ENCODE measurements around the gene ADAD2.

The ADAD2 gene

GRCh38 chr16:84169765-84170310, 21.1 kb upstream of the ADAD2 start:
- Histone ChIP-seq H3K9me3 (ENCODE audit: insufficient read depth, low read length, severe bottlenecking) (no peaks in the 10 kb centered on the region), H3K79me2 (ENCODE audit: insufficient read depth, low read length) (no peaks in the 10 kb centered on the region), H3K27ac (ENCODE audit: low read length) (no peak overlapping the region), H3K4me3 (ENCODE audit: low read depth in 1 of 2, low read length in 2 of 2) (no peak overlapping the region), H3K4me1 (ENCODE audit: insufficient read depth, low read length) (no peaks in the 10 kb centered on the region), H4K20me1 (ENCODE audit: insufficient read depth, low read length) (no peaks in the 10 kb centered on the region), H3K4me2 (ENCODE audit: insufficient read depth, low read length) (no peak overlapping the region), H2AFZ (ENCODE audit: low read depth, low read length) (no peak overlapping the region), H3K36me3 (ENCODE audit: insufficient read depth, low read length) (no peaks in the 10 kb centered on the region), H3K9ac (ENCODE audit: low read depth, low read length) (no peak overlapping the region), H3K27me3 (ENCODE audit: insufficient read depth, low read length, poor library complexity) (peaks cover 2% of the 10 kb centered on the region)
- ATAC-seq (ENCODE audit: insufficient read depth, low read depth) (no peak), DNase-seq (no peak)
- no peak for TF ChIP-seq EZH2 (IDR thresholded peaks at IDR 0.05; ENCODE audit: borderline replicate concordance, low read depth, low read length, severe bottlenecking)
- TF ChIP-seq, protein P1, sequence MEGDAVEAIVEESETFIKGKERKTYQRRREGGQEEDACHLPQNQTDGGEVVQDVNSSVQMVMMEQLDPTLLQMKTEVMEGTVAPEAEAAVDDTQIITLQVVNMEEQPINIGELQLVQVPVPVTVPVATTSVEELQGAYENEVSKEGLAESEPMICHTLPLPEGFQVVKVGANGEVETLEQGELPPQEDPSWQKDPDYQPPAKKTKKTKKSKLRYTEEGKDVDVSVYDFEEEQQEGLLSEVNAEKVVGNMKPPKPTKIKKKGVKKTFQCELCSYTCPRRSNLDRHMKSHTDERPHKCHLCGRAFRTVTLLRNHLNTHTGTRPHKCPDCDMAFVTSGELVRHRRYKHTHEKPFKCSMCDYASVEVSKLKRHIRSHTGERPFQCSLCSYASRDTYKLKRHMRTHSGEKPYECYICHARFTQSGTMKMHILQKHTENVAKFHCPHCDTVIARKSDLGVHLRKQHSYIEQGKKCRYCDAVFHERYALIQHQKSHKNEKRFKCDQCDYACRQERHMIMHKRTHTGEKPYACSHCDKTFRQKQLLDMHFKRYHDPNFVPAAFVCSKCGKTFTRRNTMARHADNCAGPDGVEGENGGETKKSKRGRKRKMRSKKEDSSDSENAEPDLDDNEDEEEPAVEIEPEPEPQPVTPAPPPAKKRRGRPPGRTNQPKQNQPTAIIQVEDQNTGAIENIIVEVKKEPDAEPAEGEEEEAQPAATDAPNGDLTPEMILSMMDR (IDR thresholded peaks at IDR 0.05; ENCODE audit: borderline replicate concordance, extremely low read depth, low read length, poor library complexity, severe bottlenecking), result no peak

DNA sequence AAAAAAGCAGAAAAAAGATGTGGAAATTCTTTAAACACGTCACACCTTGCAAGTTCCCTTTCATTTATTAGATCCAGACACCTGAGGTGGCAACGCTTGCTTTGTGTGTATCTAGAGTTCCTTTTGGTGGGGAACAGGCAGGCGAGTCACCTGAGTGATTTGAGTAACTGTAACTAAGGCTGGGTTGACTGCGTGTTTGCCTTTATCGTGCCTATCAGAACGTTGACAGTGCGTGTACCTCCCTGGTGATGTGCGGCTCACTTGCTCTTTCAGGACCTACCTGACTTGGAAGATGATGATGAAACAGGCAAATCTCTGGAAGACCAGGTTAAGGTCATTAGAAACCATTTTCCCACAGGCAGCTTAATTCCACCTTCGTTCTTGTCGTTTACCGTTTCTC, 16.6 kb upstream of the ADAD2 start:
- Histone ChIP-seq H3K27me3 (ENCODE audit: insufficient read depth, low read length, poor library complexity) (no peaks in the 10 kb centered on the region), H3K79me2 (ENCODE audit: insufficient read depth, low read length) (no peaks in the 10 kb centered on the region), H3K27ac (ENCODE audit: low read length) (no peak overlapping the region), H3K9me3 (ENCODE audit: insufficient read depth, low read length, severe bottlenecking) (no peaks in the 10 kb centered on the region), H4K20me1 (ENCODE audit: insufficient read depth, low read length) (peaks cover 6% of the 10 kb centered on the region; the same call in 1 of the 2 replicates), H3K4me3 (ENCODE audit: low read depth in 1 of 2, low read length in 2 of 2) (no peak overlapping the region), H2AFZ (ENCODE audit: low read depth, low read length) (no peak overlapping the region), H3K4me1 (ENCODE audit: insufficient read depth, low read length) (peaks cover 7% of the 10 kb centered on the region), H3K4me2 (ENCODE audit: insufficient read depth, low read length) (no peak overlapping the region), H3K36me3 (ENCODE audit: insufficient read depth, low read length) (peaks cover 19% of the 10 kb centered on the region), H3K9ac (ENCODE audit: low read depth, low read length) (no peak overlapping the region)
- DNase-seq (no peak), ATAC-seq (ENCODE audit: insufficient read depth, low read depth) (no peak)
- TF ChIP-seq, protein P1 (IDR thresholded peaks at IDR 0.05; ENCODE audit: borderline replicate concordance, extremely low read depth, low read length, poor library complexity, severe bottlenecking), result no peak
- TF ChIP-seq EZH2 (IDR thresholded peaks at IDR 0.05; ENCODE audit: borderline replicate concordance, low read depth, low read length, severe bottlenecking), result no peak

- DNase-seq (peak; percentile 64), ATAC-seq (ENCODE audit: insufficient read depth, low read depth) (peak; percentile 88)
- Histone ChIP-seq H4K20me1 (ENCODE audit: insufficient read depth, low read length) (peaks cover 6% of the 10 kb centered on the region; the same call in 1 of the 2 replicates), H3K27ac (ENCODE audit: low read length) (no peak overlapping the region; the same call in 1 of the 2 replicates), H3K4me2 (ENCODE audit: insufficient read depth, low read length) (peak overlapping the region; percentile 36; the same call in 1 of the 2 replicates), H2AFZ (ENCODE audit: low read depth, low read length) (peak overlapping the region; percentile 58; the same call in 1 of the 2 replicates), H3K4me3 (ENCODE audit: low read depth in 1 of 2, low read length in 2 of 2) (no peak overlapping the region), H3K36me3 (ENCODE audit: insufficient read depth, low read length) (peaks cover 31% of the 10 kb centered on the region), H3K79me2 (ENCODE audit: insufficient read depth, low read length) (no peaks in the 10 kb centered on the region), H3K9ac (ENCODE audit: low read depth, low read length) (no peak overlapping the region), H3K27me3 (ENCODE audit: insufficient read depth, low read length, poor library complexity) (no peaks in the 10 kb centered on the region), H3K4me1 (ENCODE audit: insufficient read depth, low read length) (peaks cover 7% of the 10 kb centered on the region), H3K9me3 (ENCODE audit: insufficient read depth, low read length, severe bottlenecking) (no peaks in the 10 kb centered on the region)
- TF ChIP-seq EZH2 (IDR thresholded peaks at IDR 0.05; ENCODE audit: borderline replicate concordance, low read depth, low read length, severe bottlenecking), result no peak
- TF ChIP-seq, protein P1 (IDR thresholded peaks at IDR 0.05; ENCODE audit: borderline replicate concordance, extremely low read depth, low read length, poor library complexity, severe bottlenecking), result peak; percentile 83
These were observed 15.4 kb upstream of the ADAD2 start for GRCh38 chr16:84175350-84176081.

Data from DND-41 (cell line).